ENCODE data around the gene ATOX1.

ATOX1 gene

DNA sequence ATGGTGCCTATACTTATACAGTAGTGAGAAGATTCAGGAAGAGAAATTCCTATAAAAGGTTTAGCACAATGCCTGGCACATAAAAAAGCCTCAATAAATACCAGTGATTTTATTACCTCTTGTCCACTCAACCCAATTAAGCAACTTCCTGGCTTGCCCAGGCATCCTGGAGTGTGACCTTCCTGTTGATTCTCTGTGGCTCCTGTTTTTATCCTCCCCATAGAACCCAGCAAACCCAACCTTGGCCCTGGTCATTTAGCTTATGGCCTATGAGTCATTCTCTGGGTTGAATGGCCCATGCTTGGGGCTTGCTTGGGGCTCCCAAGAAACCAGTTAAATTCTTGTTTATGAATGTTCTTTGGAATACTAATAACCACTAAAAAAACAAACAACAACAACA, 50.3 kb downstream of the ATOX1 start:
- in situ Hi-C loops (cut with HindIII; ENCODE audit: low pct_ligation_motif_present, low sequenced_read_pairs): no loop called here
- no peaks in the 10 kb centered on the region for H3K36me3 ChIP-seq (replicated peaks)

DNA sequence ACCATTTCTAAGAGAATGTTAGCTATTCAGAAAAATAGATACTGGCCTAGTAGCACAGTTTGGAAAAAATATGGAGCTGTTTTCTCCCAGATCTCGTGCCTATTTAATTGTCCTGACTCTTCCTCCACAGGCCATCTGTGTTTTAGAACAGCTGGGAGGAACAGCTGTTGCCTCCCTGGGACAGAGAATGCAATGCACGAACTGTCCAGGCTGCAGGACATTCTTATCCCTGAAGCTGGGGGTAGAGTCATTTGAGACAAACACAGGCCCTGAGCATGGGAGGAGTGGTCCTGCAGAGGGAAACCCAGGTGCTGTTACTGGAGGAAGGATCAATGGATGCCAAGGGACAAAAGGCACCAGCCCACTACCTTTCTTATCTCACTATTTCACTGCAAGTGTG, 50.9 kb downstream of the ATOX1 start:
- H3K27ac ChIP-seq: no peak overlapping the region
- no peaks in the 10 kb centered on the region for H3K27me3 ChIP-seq (replicated peaks)
- no peaks in the 10 kb centered on the region for H3K36me3 ChIP-seq (replicated peaks)
- in situ Hi-C loops (cut with HindIII; ENCODE audit: low pct_ligation_motif_present, low sequenced_read_pairs): no loop called here
- DNase-seq: no peak
- TF ChIP-seq, protein P1, sequence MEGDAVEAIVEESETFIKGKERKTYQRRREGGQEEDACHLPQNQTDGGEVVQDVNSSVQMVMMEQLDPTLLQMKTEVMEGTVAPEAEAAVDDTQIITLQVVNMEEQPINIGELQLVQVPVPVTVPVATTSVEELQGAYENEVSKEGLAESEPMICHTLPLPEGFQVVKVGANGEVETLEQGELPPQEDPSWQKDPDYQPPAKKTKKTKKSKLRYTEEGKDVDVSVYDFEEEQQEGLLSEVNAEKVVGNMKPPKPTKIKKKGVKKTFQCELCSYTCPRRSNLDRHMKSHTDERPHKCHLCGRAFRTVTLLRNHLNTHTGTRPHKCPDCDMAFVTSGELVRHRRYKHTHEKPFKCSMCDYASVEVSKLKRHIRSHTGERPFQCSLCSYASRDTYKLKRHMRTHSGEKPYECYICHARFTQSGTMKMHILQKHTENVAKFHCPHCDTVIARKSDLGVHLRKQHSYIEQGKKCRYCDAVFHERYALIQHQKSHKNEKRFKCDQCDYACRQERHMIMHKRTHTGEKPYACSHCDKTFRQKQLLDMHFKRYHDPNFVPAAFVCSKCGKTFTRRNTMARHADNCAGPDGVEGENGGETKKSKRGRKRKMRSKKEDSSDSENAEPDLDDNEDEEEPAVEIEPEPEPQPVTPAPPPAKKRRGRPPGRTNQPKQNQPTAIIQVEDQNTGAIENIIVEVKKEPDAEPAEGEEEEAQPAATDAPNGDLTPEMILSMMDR (IDR thresholded peaks at IDR 0.05; ENCODE audit: low read depth, low read length, missing control alignments): no peak
- no peak overlapping the region for H3K4me3 ChIP-seq (ENCODE audit: low read depth, low read length)

More for the DNA sequence above, 50.3 kb downstream of the ATOX1 start:
- Histone ChIP-seq H3K4me3 (ENCODE audit: low read depth, low read length) (no peak overlapping the region), H3K27ac (no peak overlapping the region), H3K27me3 (replicated peaks) (no peaks in the 10 kb centered on the region)
- TF ChIP-seq, protein P1 (IDR thresholded peaks at IDR 0.05; ENCODE audit: low read depth, low read length, missing control alignments): no peak
- no peak for DNase-seq

DNA sequence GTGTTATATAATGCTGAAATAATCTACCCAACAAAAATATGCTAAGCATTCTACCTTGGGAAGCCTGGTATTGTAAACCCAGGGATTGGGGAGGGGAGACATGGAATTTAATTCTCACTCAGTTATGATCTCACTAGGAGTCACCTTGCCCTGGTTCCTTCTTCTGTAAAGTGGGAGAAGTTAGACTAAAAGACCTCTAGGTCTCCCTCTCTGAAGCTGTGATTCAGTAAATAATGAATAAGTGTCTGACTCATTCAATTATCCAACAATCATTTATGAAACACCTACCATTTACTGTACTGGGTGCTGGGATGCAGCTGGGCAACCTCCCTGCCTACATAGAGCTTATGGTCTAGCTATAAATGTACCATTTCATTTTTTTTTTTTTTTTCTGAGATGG, 51.5 kb downstream of the ATOX1 start:
- H3K36me3 ChIP-seq (replicated peaks): no peaks in the 10 kb centered on the region
- no peak overlapping the region for H3K27ac ChIP-seq
- no peaks in the 10 kb centered on the region for H3K27me3 ChIP-seq (replicated peaks)
- TF ChIP-seq, protein P1 (IDR thresholded peaks at IDR 0.05; ENCODE audit: low read depth, low read length, missing control alignments): no peak
- DNase-seq: no peak
- no peak overlapping the region for H3K4me3 ChIP-seq (ENCODE audit: low read depth, low read length)
- in situ Hi-C loops (cut with HindIII; ENCODE audit: low pct_ligation_motif_present, low sequenced_read_pairs): no loop called here

DNA sequence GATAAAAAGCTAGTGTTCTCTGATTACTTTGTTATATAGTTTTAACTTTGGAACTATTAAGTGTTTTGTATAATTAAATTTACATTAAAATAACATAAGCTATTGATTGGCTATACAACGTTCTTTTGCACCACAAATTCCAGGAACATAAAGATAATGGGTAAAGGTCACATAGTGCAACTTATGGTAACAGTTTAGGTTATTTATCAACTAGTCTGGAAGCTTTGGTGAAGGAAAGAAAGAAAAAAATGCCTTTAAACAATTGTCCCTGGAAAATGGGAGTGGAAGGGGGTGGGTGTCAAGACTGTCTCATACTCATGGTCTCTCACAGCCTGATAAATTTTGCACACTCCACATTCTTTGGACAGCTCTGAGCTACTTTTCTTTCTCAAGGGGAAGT, 54.7 kb downstream of the ATOX1 start:
- in situ Hi-C loops (cut with HindIII; ENCODE audit: low pct_ligation_motif_present, low sequenced_read_pairs): no loop called here
- TF ChIP-seq, protein P1 (IDR thresholded peaks at IDR 0.05; ENCODE audit: low read depth, low read length, missing control alignments): no peak
- no peaks in the 10 kb centered on the region for H3K27me3 ChIP-seq (replicated peaks)
- no peak overlapping the region for H3K4me3 ChIP-seq (ENCODE audit: low read depth, low read length)
- no peaks in the 10 kb centered on the region for H3K36me3 ChIP-seq (replicated peaks)
- no peak overlapping the region for H3K27ac ChIP-seq
- DNase-seq: no peak

DNA sequence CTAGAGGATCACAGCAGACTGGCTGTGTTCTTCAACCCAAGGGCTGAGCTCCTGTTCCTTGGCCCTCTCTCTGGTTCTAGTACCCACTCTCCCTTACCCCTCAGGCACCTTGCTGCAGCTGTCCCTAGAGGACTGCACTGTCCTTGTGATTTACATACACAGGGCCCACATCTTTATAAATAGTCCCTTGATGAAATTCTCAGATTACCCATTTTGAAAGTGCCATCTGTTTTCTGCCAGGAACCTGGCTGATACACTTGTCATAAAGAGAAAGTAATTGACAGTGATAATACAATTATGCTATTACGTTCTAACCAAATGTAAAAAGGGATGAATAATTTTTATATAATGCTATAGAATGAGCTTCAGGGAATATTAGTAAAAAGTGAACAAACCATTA, 55.2 kb downstream of the ATOX1 start:
- no peaks in the 10 kb centered on the region for H3K27me3 ChIP-seq (replicated peaks)
- no peak for DNase-seq
- no peaks in the 10 kb centered on the region for H3K36me3 ChIP-seq (replicated peaks)
- no peak overlapping the region for H3K4me3 ChIP-seq (ENCODE audit: low read depth, low read length)
- TF ChIP-seq, protein P1 (IDR thresholded peaks at IDR 0.05; ENCODE audit: low read depth, low read length, missing control alignments): no peak
- in situ Hi-C loops (cut with HindIII; ENCODE audit: low pct_ligation_motif_present, low sequenced_read_pairs): no loop called here
- H3K27ac ChIP-seq: no peak overlapping the region

DNA sequence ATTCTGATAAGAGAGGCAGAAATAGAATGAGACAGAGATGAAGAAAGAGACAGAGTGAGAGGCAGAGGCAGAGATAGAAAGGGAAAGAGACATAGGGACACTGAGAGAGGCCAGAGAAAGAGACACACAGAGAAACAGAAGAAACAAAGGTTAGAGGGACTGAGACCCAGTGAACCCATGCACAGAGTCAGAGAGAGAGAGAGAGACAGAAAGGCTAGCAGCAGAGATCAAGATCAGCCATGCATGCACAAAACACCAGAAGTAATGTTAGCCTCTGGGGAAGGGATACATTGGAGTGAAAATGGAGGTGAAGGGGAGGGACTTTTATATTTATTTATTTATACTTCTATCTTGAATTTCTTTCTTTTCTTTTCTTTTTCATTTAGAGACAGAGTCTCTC, 57.6 kb downstream of the ATOX1 start:
- H3K36me3 ChIP-seq (replicated peaks): no peaks in the 10 kb centered on the region
- no peak overlapping the region for H3K4me3 ChIP-seq (ENCODE audit: low read depth, low read length)
- in situ Hi-C loops (cut with HindIII; ENCODE audit: low pct_ligation_motif_present, low sequenced_read_pairs): no loop called here
- no peaks in the 10 kb centered on the region for H3K27me3 ChIP-seq (replicated peaks)
- H3K27ac ChIP-seq: peak overlapping the region; percentile 99
- TF ChIP-seq, protein P1 (IDR thresholded peaks at IDR 0.05; ENCODE audit: low read depth, low read length, missing control alignments): no peak
- DNase-seq: no peak
